ENCODE data around the gene EID2.

The EID2 gene

DNA sequence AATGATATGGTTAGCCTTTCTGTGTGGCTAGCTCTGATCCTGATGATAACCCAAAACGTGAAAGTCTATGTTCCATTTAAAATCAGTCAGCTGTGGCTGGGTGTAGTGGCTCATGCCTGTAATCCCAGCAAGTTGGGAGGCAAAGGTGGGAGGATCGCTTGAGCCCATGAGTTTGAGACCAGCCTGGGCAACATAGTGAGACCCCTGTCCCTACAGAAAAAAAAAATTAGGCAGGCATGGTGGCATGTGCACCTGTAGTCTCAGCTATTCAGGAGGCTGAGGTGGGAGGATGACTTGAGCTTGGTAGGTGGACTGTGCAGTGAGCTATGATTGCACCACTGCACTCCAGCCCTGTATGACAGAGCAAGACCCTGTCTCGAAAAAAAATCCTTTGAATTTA lies 6.2 kb downstream of the EID2 start:
- no peak for DNase-seq (ENCODE audit: low read depth)

DNA sequence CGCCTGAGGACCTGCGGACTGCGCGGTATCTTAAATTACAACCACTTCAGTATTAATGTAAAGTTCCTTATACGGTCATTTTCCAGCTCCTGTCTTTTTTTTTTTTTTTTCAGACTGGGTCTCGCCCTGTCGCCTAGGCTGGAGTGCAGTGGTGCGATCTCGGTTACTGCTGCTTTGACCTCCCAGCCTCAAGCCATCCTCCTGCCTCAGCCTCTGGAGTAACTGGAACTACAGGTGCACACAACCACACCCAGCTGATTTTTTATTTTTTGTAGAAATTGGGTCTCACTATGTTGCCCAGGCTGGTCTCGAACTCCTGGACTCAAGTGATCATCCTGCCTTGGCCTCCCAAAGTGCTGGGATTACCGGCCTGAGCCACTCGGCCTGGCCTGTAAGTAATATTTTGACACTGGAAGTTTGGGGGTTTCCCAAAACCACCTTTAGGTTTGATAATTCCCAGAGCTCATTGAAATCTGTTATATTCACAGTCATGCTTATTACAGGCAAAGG lies 6.9 kb downstream of the EID2 start:
- DNase-seq (ENCODE audit: low read depth), result no peak

DNA sequence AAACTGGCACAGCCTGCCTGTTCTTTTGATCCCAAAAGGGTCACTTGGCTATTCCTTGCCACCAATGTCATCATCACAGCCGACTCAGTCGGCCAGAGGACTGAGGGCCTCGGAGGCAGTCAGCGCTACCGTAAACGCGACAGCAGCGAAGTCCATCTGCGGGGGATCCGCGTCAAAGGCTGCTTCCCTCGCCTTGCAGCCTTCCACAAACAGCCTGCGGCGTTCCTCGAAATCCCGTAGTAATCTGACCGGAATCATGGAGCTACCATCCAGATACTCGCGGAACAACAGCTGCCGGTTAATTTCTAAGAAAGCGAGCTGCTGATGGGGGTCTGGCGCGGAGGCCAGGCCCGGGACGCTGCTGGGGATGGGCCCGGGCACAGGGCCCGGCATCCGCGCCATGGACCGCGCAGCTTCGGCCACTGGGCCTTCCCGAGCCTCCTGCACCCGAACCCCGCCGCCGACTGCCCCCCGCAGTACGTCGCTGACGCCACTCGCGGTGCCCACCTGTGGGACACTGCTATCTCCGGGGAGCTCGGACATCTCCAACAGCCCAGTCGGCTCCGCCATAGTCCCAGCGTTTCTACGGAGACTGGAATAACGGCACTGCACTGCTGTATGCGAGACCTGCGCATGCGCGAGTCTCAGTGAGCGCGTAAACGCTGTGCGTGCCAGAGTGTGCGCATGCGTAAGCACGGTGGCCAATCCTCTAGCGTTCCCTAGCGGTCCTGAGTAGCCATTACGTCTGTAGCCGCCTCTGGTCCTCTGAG lies 7.5 kb downstream of the EID2 start, which contains the start of gene EID2B:
Gene EID2B, minus strand, starts transcription at position 620 of the 770 bp plus-strand sequence. Its CDS starts 50 bp downstream, at position 570.
- DNase-seq (ENCODE audit: low read depth), result peak; percentile 95

DNA sequence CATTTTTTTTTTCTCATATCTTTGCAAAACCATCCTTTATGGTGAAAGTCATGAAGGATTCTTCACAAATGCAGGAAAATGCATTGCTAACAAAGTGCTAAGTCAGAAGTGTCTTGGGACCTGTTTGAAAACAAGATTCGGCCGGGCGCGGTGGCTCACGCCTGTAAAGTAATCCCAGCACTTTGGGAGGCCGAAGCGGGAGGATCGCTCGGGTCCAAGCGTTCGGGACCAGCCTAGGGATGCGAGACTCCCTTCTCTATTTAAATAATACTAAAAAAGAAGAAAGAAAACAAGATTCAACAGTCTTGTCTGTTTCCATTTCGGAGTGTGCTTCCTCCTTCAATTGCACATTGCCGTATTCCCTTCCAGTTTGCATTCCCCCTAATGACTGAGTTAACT lies 8.1 kb downstream of the EID2 start:
- DNase-seq (ENCODE audit: low read depth), result no peak

DNA sequence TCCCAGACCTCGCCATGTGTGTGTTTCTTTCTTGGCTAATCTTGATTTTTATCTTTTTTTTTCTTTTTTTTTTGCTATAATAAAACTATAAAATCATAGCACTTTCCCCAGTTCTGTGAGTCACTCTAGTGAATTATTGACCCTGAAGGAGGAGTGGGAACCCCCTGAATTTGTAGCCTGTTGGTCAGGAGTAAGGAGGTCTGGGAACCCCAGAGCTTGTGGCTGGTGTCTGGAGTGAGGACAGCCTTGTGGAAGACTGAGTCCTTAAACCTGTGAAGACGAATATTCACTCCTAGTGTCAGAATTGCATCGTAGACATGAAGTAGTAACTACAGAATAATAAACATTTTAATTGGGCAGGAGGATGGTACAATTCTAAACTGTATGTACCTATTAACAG lies 14.8 kb downstream of the EID2 start:
- DNase-seq (ENCODE audit: low read depth), result no peak

DNA sequence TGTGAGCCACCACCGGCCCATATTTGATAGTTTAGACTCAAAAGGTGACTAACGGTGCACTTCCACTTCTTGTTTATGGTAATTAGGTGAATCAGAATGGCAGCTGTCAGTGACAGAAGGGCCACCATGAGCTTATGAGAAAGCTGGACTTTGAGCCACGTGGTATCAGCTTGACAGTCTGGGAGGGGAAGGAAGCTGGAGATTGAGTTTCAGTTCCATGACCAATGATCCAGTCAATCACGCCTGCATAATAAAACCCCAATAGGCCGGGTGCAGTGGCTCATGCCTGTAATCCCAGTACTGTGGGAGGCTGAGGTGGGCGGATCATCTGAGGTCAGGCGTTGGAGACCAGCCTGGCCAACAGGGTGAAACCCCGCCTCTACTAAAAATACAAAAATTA lies 15.5 kb downstream of the EID2 start:
- DNase-seq (ENCODE audit: low read depth), result no peak

DNA sequence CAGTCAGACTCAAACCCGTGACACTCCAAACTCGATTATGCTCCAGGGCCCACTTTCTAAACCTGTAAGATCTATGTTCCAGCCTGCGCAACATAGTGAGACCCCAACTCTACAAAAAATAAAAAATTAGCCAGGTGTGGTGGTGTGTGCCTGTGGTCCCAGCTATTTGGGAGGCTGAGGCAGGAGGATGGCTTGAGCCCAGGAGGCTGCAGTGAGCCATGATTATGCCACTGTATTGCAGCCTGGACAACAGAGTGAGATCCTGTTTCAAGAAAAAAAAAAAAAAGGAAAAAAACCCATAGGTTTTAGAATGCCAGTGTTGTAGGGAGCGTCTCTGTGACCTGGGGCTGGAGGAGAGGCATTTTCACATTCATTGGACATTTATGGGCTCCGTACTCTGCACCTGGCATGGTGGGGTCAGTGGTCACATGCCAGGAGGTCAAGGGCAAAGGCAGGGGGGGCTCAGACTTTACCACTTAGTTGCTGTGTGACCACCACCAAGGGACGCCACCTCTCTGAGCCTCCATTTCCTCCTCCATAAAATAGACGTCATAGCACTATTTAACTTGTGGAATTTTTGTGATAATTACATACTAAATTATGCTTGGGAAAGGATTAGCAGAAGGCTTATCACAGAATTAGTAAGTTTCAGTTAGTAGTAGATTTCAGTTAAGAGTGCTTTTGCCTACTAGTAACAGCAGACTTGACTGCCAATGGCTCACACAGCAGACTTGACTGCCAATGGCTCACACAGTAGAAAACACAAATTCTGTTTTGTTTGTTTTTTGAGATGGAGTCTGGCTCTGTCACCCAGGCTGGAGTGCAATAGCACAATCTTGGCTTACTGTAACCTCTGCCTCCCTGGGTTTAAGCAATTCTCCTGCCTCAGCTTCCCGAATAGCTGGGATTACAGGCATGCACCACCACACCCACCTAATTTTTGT lies 19.1 kb downstream of the EID2 start:
- DNase-seq (ENCODE audit: low read depth), result no peak

DNA sequence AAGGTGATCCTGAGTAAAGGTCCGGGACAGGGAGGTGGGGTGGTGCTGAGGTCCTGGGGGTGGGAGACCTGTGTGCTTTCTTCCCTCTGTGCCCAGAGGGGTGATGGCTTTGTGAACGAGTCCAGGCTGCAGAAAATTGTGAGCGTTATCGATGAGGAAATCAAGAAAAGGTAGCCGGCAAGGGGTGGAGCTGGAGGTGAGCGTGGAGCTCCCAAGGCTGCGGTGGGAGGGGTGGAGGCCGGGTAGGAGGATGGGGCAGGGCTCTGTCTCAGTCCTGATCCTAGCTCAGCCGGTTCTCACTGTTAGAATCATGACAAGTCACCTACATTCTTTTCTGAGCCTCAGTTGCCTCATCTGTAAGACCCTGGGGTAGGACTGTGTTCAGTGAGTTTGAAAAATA lies 21.0 kb downstream of the EID2 start:
- no peak for DNase-seq (ENCODE audit: low read depth)

DNA sequence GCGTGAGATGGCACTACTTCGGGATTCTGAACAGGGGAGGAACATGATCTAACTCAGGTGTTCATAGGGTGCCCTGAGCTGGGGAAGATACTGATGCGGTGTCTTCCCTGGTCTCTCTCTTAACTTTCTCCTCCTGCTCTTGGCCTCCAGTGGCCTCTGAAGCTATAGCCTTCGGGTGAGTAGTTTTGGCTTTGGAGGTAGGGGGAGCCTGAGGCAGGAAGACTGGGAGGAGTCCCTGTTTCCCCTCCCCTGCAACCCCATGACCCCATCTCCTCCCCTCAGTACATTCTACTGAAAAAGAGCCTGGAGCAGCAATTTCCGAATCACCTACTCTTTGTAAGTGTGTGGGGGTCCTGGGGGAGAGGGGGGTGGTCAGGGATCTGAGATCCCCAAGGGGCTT lies 21.5 kb downstream of the EID2 start:
- DNase-seq (ENCODE audit: low read depth), result no peak

DNA sequence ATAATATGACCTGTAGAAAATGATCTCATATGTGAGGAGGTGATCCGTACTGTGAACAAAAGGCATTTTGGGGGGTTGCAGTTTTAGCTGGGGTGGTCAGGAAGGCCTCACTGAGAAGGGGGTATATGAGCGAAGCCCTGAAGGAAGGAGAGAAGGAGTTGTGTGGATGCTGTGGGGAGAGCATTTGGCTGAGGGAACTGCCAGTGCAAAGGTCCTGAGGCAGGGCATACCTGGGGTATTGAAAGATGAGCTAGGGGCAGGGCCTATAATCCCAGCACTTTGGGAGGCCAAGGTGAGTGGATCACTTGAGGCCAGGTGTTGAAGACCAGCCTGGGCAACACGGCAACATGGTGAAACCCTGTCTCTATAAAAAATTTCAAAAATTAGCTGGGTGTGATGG lies 22.5 kb downstream of the EID2 start:
- no peak for DNase-seq (ENCODE audit: low read depth)

DNA sequence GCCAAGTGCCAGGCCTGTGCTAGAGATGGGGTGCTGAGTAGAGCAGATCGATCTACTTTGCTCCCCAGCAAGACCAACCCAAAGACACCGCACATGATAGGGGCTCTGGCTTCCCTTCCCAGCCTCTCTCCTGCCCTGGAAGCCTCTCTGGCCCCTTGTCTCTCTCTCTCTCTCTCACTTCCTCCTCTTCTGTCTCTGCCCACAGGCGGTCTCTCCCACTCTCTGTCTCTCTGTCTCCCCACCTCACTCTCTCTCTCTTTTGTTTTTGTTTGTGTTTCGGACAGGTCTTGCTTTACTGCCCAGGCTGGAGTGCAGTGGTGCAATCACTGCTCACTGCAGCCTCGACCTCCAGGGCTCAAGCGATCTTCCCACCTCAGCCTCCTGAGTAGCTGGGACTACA lies 23.7 kb downstream of the EID2 start:
- DNase-seq (ENCODE audit: low read depth), result no peak

DNA sequence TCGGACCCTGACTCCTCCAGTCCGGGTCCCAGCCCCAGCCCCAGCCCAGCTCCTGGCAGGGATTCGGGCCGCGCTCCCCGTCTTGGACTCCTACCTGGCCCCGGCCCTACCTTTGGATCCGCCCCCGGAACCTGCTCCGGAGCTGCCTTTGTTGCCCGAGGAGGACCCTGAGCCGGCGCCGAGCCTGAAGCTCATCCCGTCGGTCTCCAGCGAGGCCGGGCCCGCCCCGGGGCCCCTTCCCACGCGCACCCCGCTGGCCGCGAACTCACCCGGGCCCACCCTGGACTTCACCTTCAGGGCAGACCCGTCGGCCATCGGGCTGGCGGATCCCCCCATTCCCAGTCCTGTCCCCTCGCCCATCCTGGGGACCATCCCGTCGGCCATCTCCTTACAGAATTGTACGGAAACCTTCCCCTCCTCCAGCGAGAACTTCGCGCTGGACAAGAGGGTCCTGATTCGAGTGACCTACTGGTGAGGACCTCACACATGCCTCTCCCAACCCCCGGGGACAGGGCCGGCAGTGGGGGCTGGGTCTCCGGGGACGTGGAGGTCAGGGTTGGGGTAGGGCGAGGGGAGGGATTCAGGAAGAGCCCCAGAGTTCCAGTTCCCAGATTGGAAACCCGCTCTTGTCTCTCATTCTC lies 24.3 kb downstream of the EID2 start:
- no peak for DNase-seq (ENCODE audit: low read depth)

DNA sequence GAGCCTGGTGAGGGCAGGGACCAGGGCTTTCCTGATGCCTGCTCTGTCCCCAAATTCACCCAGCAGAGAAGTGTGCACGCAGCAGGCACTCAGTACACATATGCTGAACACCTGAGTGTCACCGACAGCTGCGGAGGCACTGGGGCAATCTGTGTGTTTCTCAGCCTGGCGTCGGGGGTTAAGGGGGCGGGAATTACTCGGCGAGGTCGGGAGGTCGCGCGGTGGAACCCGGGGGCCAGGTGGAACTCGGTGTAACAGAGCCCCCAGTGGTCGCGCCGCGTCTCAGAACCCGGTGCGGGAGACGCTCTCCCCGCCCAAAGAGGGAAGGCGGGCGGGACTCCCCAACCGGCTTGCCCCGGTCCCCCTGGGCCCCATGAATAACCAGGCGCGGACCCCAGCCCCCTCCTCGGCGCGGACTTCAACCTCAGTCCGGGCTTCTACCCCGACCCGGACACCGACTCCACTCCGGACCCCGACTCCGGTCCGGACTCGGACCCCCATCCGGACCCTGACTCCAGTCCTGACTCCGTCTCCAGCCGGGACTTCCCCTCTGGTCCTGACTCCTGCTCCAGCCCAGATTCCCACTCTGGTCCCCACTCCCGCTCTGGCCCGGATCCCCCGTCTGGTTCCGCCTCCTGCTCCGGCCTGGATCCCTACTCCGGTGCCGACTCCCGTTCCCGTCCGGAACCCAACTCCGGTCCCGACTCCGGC lies 25.0 kb downstream of the EID2 start, which contains the start of gene SELENOV:
Gene SELENOV, plus strand, starts transcription at position 300 of the 711 bp plus-strand sequence. Its CDS starts 74 bp downstream, at position 374.
- DNase-seq (ENCODE audit: low read depth), result no peak

DNA sequence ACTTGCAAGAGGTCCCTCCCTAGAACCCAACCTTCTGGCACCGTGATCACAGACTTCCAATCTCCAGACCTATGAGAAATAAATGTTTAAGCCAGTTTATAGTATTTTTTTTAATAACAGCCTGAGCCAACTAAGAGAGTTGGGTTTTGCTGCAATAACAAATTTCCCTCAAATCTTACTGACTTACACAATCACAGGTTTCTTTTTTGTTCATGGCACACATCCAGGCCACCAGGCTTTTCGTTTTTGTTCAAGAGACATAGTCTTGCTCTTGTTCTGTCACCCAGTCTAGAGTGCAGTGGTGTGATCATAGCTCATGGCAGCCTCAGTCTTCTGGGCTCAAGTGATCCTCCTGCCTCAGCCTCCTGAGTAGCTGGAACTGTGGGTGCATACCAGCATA lies 27.0 kb downstream of the EID2 start:
- no peak for DNase-seq (ENCODE audit: low read depth)

DNA sequence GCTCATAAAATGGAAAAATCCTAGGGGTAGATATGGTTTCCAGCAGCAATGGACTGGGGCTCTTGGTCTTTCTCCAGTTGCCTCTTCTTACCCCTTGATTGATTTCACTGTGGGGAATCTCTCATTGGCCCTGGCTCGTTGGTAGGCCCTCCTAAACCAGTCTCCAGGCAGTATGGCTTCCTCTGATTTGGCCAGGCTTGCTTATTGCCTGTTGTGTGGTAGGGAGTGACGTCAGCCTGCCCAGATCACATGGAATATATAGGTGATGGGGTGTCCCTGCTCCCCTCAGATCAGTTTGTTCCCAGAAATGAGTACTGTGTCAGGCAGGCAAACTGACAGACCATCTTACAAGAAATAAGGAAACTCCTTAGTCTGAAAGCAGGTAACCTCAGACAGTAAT lies 30.7 kb downstream of the EID2 start:
- DNase-seq (ENCODE audit: low read depth), result no peak

DNA sequence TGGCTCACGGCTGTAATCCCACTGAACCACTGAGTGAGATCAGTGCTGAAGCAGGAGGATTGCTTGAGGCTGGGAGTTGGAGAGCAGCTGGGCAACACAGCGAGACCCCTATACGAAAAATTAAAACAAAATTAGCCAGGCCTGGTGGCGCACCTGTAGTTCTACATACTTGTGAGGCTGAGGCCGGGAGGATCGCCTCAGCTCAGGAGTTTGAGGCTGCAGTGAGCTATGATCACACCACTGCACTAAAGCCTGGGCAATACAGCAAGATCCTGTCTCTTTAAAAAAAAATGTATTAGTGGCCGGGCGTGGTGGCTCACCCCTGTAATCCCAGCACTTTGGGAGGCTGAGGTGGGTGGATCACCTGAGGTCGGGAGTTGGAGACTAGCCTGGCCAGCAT lies 31.3 kb downstream of the EID2 start:
- DNase-seq (ENCODE audit: low read depth), result no peak

DNA sequence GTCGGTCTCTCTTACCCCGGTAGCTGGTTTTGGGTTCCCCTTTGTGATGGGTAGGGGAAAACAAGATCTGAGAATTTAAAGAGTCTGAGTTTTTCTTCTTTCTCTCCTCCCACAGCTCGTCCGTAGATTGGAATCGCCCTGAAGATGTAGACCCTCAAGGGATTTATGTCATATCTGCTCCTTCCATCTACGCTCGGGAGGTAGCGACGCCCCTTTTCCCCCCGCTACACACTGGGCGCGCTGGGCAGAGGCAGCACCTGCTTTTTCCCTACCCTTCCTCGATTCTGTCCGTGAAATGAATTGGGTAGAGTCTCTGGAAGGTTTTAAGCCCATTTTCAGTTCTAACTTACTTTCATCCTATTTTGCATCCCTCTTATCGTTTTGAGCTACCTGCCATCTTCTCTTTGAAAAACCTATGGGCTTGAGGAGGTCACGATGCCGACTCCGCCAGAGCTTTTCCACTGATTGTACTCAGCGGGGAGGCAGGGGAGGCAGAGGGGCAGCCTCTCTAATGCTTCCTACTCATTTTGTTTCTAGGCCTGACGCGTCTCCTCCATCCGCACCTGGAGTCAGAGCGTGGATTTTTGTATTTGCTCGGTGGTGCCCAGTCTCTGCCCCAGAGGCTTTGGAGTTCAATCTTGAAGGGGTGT lies 32.1 kb downstream of the EID2 start:
- no peak for DNase-seq (ENCODE audit: low read depth)

DNA sequence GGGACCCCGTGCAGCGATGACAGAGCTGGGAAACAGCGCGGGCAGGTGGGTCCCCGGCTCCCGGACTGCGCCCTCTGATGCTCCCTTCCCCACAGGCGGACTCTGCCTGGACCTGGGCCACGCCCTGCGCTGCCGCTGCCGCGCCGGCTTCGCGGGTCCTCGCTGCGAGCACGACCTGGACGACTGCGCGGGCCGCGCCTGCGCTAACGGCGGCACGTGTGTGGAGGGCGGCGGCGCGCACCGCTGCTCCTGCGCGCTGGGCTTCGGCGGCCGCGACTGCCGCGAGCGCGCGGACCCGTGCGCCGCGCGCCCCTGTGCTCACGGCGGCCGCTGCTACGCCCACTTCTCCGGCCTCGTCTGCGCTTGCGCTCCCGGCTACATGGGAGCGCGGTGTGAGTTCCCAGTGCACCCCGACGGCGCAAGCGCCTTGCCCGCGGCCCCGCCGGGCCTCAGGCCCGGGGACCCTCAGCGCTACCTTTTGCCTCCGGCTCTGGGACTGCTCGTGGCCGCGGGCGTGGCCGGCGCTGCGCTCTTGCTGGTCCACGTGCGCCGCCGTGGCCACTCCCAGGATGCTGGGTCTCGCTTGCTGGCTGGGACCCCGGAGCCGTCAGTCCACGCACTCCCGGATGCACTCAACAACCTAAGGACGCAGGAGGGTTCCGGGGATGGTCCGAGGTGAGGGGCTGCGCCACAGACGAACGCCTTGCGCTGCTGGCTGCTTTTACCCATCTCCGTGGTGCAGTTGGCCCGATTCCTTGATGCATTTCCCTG lies 32.8 kb downstream of the EID2 start:
- peak; percentile 67 for DNase-seq (ENCODE audit: low read depth)

DNA sequence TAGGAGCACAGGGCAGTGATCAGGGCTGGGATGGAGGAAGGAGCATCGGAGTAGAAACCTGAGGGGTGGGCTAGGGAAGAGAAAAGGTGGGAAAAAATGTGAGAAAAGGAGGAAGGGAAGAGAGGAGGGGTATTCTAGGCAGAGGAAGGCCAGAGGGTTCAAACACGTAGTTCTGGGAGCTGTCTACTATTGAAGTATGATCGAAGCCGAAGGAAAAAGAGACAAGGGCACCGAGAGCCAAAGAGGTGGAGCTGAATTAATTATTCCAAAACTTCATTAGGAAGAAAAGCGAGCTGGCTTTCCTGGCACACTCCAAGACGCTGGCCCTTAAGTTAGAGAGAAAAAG lies 33.4 kb downstream of the EID2 start:
- DNase-seq (ENCODE audit: low read depth), result no peak

DNA sequence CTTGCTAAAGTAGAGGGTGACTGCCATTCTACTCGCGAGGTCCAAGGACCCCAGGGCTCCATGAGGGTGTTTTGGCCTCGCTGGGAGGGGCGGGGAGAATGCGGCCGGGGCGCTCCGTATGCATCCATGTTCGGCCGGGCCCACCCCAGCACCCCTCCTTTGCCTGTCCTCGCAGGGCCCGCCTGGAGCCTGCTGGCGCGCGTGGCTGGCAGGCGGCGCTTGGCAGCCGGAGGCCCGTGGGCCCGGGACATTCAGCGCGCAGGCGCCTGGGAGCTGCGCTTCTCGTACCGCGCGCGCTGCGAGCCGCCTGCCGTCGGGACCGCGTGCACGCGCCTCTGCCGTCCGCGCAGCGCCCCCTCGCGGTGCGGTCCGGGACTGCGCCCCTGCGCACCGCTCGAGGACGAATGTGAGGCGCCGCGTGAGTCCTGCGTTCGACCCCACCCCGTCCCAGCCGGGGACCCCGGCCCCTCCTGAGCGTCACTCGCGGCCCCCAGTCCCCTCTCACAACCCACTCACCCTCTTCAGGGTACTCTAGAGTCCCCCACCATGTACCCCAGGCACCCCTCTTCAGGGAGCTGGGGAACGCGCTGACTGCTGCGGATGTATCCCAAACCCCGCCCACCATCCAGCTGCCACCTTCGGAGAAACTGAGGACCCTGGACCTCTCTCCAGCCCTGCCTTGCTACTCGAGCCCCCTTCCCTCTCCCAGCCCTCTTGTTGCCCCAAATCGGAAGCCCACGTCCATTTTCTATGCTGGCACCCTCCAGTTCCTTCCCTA lies 37.1 kb downstream of the EID2 start:
- DNase-seq (ENCODE audit: low read depth), result peak; percentile 62

All from ELR (cell line).